GM19023 (cell line): ENCODE data around the gene STPG4.
A peak's percentile ranks its signal among the peaks of the same experiment; 100 is the strongest.

Source experiments
- ATAC-seq: cut with Tn5 transposase; IDR thresholded peaks from one replicate; pipeline ENCODE4 v1.9.1; 2021; ENCODE audit warnings: mild to moderate bottlenecking, moderate library complexity; ENCODE audit not compliant: unreplicated experiment

Gene STPG4

GRCh38 chr2:47073217-47073616 lies 81.9 kb downstream of the STPG4 start:
- no peak for ATAC-seq

DNA sequence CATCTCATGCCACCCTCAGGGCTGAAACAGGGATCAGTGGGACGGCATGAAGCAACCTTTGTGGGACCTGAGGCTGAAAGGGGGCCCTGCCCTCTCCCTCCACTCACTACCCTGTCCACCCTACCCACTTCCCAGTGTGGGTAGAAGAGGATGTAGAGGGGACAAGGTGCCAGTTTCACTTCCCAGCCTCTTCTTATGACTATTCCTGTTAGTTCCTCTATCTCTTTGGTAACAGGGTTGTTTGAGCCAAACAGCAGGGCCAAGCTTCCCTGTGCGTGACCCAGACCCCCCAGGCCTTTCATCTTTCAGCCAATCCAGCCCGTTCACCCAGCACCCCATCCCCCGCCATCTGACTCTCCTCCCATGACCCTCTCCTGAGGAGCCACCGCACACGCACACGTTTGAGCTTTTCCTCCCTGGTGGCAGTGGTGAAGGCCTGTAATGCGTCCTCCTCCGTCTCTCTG lies 82.3 kb downstream of the STPG4 start:
- ATAC-seq, result no peak

DNA sequence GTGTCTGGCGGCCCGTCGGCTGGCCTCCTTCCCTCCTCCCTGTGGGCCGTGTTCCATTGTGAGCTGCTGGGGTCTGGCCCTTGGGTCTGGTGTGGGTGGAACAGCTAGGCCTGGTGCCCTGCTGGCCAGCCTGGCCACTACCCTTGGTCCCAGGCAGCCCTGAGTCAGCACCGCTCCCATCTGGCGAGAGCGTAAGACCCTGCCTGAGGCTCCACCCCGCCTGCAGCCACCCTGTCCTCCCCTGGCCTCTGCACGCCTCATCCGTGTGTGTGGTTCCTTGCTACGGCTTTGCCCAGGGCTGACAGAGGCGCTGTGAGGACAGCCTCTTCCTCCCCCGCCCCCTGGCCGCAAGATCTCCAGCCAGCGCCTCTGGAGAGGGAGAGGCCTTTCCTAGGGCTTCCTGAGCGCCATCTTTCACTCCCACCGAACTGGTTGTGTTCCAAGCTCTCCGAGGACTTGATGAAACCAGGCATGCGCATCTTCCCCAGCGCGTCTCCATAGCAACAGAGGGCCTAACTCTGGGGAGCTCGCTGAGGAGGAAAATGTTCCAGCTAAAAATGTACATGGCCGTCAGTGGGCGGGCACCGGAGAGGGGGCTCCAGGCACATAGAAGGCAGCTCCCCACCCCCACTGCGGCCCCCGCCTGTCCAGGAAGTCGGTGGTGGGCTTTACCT lies 83.0 kb downstream of the STPG4 start:
- ATAC-seq, result no peak

DNA sequence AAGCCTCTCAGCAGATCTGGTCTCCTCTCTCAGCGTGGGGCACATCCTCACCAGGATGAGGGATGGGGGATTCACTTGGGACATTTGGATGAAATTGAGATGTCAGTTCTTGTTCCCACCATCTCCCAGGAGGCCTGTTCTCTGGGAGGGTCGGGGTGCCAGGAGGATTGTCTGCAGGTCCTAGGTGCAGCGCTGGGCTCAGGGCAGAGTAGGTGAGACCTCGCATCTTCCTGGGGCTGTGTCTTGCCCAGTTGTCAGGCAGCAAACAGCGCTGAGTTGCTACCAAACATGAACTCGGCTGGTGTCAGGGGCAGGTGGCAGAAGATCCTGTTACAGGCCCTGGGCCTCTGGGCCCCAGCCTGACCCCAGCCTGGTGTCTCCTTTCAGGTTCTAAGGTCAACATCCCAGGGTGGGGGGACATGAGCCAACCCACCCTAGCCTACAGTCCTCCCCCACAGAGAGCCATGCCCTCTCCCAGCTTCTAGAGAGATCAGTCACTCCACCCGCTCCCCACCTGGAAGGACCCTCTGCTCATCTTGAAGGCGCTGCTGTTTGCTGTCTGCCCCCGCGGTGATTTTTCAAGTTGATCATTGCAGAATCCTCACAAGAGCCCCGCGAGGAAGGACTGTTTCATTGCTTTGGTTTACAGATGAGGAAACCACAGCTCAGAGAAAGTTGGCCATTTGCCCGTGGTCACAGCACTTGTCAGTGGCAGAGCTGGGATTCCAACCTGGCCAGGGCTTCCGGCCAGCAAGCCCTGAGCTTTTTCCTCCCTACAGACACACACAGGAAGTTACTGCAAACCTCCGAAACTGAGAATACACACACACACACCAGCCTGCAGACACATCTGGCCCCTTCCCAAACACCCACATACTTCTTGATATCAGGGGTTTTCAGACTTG lies 83.9 kb downstream of the STPG4 start:
- ATAC-seq, result peak; percentile 76

DNA sequence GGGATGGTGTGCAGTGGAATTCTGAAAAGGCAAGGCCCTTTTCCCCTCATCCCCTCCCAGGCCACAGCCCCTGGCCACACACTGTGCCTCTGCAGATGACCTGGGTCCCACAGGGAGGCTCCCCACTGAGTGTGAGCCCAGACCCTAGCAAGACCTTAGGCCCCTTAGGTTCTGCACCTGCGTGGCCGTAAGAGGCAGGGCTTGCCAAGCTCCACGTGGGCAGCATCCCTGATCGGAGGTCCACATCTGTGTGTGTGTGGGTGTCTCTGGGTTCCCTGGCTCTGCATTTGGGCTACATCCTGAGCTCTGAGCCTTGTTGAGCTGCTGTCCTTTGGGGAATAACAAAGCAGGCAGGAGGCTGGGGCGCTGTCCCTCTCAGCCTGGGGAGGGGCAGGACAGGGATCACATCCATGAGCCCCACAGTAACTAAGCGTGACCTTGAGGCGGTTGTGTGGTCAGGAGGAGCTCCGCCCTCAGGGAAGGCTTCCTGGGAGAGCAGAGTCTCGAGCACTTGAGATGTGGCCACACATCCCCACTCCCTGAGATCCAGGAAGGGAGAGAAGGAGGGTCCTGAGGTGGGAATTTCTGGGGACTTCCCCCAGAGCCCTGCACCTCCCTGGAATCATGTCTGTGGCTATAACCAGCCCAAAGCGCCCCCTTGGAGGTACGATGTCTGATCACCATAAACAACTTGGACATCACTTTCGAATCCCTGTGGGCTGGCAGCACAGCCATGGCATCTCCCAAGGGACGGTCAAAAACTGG lies 84.8 kb downstream of the STPG4 start:
- no peak for ATAC-seq

GRCh38 chr2:47069628-47070154 lies 85.4 kb downstream of the STPG4 start:
- no peak for ATAC-seq

DNA sequence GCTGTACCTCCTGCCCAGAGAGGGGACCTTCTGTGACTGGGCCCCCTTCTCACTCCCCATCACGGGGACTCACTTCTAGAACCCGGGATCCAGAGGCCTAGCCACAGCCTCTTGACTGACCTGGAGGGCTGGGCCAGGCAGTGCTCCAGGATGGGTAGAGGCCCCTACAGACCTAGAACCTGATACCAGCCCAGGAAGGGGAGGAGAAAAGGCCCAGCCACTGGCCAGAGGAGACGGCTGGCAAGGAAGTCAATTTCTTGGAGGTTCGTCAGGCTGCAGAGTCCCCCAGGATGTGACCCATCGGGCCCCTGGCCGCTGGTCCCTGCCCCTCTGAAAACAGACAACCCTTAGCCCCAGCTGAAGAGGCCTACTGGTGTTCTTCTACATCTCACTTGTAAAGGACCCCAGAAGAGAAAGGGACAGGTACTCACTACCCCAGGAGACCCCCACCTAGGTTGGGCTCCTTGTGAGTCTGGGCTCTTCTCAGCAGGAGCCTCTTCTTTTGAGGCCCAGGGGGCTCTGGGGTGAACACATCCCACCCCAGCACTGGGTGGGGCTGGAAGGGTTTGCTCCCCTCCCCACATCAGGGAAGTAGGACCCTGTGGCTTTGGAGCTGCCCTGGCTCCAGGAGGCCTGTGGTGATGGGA lies 86.0 kb downstream of the STPG4 start:
- ATAC-seq, result no peak

DNA sequence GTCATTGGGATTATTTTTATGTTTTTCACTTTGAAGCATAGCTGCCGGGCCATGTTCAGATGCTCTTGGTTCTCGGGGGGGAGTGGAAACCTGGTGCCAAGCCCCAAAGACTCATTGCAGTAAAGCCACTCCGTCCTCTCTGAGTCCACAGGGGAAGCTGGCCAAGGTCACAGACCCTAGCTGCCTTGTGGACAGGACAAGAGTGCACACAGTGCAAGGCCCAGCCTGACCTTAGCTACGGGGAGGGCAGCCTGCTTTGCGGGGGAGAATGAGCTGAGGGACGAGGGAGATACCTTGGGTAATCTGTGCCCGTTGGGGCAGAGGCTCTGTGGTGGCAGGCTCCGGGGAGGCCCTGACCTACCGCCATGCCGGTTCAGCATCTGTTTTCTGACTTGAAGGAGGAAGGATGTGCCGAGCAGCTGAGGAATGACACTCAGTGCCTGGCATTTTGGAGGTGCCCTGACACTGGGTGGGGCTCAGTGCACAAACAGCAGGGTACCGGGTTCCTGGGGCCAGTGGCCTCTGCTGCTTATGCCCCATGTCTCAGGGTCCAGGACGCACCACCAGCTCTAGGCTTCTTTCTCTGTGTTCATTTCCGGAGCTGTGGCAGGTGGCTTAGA lies 87.2 kb downstream of the STPG4 start:
- no peak for ATAC-seq

- no peak for ATAC-seq
Observed at GRCh38 chr2:47065771-47066380, 89.2 kb downstream of the STPG4 start.

- ATAC-seq, result no peak
Observed at GRCh38 chr2:47065343-47065742, 89.8 kb downstream of the STPG4 start.

DNA sequence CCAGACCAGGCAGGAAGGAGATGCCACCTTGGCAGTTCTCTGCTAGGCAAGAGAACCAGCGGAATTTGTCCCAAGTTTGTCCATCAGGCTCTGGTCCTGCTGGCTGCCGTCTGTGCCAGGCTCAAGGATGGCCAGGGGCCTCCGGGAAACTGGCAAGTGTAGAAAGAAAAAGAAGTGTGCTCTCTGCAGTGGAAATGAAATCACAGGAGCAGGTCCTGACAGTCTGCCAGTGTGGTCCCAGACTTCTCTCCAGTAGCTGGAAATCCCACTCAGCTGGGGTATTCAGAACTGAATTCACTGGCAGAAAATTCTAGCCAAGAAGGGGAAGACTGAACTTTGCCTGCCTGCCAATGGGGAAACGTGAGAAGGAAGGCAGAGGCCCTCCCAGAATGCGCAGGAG lies 91.0 kb downstream of the STPG4 start:
- no peak for ATAC-seq

GRCh38 chr2:47063538-47063930 lies 91.6 kb downstream of the STPG4 start:
- no peak for ATAC-seq

DNA sequence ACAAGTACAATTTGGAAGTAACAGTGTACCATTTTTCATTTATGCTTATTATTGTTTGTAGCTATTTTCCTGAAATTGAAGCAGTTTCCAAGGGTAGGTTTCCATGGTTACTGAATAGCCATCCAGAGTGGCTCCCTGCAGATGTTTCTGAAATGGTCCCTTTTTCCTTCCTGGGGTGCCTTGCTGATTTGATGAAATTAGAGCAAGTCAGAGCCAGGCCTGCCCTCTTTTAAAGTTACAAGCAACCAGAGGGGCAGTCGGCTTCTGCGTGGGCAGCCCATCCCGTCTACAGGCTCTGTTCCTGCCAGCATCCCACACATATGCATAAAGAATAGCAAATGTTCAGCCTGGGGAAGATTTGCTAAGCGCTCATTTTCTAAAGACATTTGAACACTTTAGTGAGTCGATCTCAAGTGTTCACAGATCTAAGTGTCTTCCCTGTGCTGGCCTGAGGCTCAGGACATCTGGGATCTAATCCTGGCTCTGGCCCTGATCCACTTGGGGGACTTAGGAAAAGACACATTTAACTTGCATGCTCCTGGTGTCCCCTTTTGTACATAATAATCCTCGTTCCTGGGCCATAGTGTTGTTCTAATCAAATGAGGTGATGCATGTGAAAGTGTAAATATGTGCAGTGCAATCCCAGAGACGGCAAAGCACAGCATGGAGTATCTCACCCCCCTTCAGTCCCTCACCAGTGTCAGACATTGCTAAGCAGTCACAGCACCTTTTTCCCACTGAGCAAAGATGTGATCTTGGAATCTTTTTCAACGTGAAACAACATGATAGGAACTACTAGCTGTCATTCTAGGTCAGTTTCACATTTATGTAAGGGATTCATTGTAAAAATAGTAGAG lies 92.2 kb downstream of the STPG4 start:
- ATAC-seq, result no peak

- no peak for ATAC-seq
Observed at GRCh38 chr2:47061944-47062678, 93.0 kb downstream of the STPG4 start.

GRCh38 chr2:47060652-47061170 lies 94.4 kb downstream of the STPG4 start:
- ATAC-seq, result no peak

- peak; percentile 52 for ATAC-seq
Observed at GRCh38 chr2:47058003-47058931, 96.8 kb downstream of the STPG4 start.

GRCh38 chr2:47057687-47058002 lies 97.5 kb downstream of the STPG4 start:
- no peak for ATAC-seq
